HUES48 (cell line): ENCODE data around the gene RTTN.
"Not testable (repeated sequence)": the region's sequence is repeated elsewhere in the genome, so short reads cannot be mapped to it uniquely, and the experiment has no call there.

ENCODE experiments used
- H3K27ac ChIP-seq: one replicate; pipeline ENCODE4 v1.7.0; 2013; ENCODE audit warnings: low read depth, low read length, inconsistent platforms
- H3K27me3 ChIP-seq: 2 replicates; pipeline ENCODE4 v1.6.1; 2013; ENCODE audit warnings: mild to moderate bottlenecking, low read length; ENCODE audit not compliant: control insufficient read depth, insufficient read depth
- H3K36me3 ChIP-seq: 2 replicates; pipeline ENCODE4 v1.6.1; 2013; ENCODE audit warnings: low read length; ENCODE audit not compliant: control insufficient read depth, insufficient read depth
- H3K4me1 ChIP-seq: 2 replicates; pipeline ENCODE4 v1.6.1; 2013; ENCODE audit warnings: mild to moderate bottlenecking, low read length; ENCODE audit not compliant: control insufficient read depth, insufficient read depth
- H3K4me3 ChIP-seq: 2 replicates; pipeline ENCODE4 v1.5.1; 2013; ENCODE audit warnings: mild to moderate bottlenecking, low read depth, low read length
- H3K9ac ChIP-seq: 2 replicates; pipeline ENCODE4 v1.6.1; 2013; ENCODE audit warnings: mild to moderate bottlenecking, low read depth, low read length, moderate library complexity
- H3K9me3 ChIP-seq: 2 replicates; pipeline ENCODE4 v1.6.1; 2013; ENCODE audit warnings: low read length; ENCODE audit not compliant: control insufficient read depth, insufficient read depth

RTTN gene

GRCh38 chr18:69981948-69982347, 223.5 kb downstream of the RTTN start:
- Histone ChIP-seq H3K27me3 (no peaks in the 10 kb centered on the region), H3K4me3 (no peak overlapping the region), H3K36me3 (no peaks in the 10 kb centered on the region), H3K27ac (peak overlapping the region; percentile 48), H3K9ac (no peak overlapping the region; the same call in 1 of the 2 replicates), H3K4me1 (peaks cover 26% of the 10 kb centered on the region), H3K9me3 (no peaks in the 10 kb centered on the region)

GRCh38 chr18:69980982-69981804, 224.3 kb downstream of the RTTN start:
- H3K27me3 ChIP-seq, result no peaks in the 10 kb centered on the region
- H3K9ac ChIP-seq, result no peak overlapping the region
- H3K4me1 ChIP-seq, result peaks cover 26% of the 10 kb centered on the region
- H3K9me3 ChIP-seq, result 0 out of 2 replicates have a peak, but pooled peaks cover 5% of the 10 kb centered on the region
- H3K36me3 ChIP-seq, result no peaks in the 10 kb centered on the region
- H3K27ac ChIP-seq, result no peak overlapping the region
- H3K4me3 ChIP-seq, result no peak overlapping the region

GRCh38 chr18:69980509-69980908, 225.0 kb downstream of the RTTN start:
- Histone ChIP-seq H3K9ac (no peak overlapping the region), H3K27ac (no peak overlapping the region), H3K27me3 (no peaks in the 10 kb centered on the region), H3K36me3 (no peaks in the 10 kb centered on the region), H3K9me3 (0 out of 2 replicates have a peak, but pooled peaks cover 6% of the 10 kb centered on the region), H3K4me3 (no peak overlapping the region), H3K4me1 (peaks cover 26% of the 10 kb centered on the region)

GRCh38 chr18:69978732-69979715, 226.5 kb downstream of the RTTN start:
- Histone ChIP-seq H3K9me3 (0 out of 2 replicates have a peak, but pooled peaks cover 6% of the 10 kb centered on the region), H3K4me3 (no peak overlapping the region), H3K9ac (no peak overlapping the region), H3K4me1 (peaks cover 26% of the 10 kb centered on the region), H3K27ac (no peak overlapping the region), H3K36me3 (no peaks in the 10 kb centered on the region), H3K27me3 (no peaks in the 10 kb centered on the region)

GRCh38 chr18:69975294-69975693, 230.2 kb downstream of the RTTN start:
- not testable (repeated sequence) for H3K27me3 ChIP-seq, H3K4me1 ChIP-seq, H3K36me3 ChIP-seq, H3K9ac ChIP-seq, H3K27ac ChIP-seq, H3K4me3 ChIP-seq
- H3K9me3 ChIP-seq, result peaks cover 12% of the 10 kb centered on the region; the same call in 1 of the 2 replicates

GRCh38 chr18:69974365-69974764, 231.1 kb downstream of the RTTN start:
- no peak overlapping the region for H3K4me3 ChIP-seq
- no peaks in the 10 kb centered on the region for H3K4me1 ChIP-seq
- H3K36me3 ChIP-seq, result no peaks in the 10 kb centered on the region
- H3K9me3 ChIP-seq, result peaks cover 12% of the 10 kb centered on the region; the same call in 1 of the 2 replicates
- no peak overlapping the region for H3K9ac ChIP-seq
- no peak overlapping the region for H3K27ac ChIP-seq
- H3K27me3 ChIP-seq, result no peaks in the 10 kb centered on the region

DNA sequence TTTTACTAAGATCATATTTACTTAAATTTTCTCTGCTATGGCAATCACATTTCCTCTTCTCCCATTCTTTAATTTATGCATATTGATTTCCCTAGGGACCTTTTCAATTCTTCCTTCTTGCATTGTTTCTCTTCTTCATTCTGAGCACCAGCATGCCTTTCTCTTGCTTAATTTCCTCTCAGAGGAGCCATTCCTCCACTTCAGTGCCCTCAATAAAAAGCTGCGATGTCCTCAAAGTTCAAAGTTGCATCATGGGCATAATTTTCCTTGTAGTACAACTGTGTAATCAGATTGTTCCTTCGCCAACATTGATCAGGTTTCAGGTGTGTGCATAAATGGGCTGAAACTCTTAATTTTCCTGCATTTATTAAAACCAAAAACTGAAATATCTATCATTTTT, 236.0 kb downstream of the RTTN start:
- no peak overlapping the region for H3K27ac ChIP-seq
- no peaks in the 10 kb centered on the region for H3K4me1 ChIP-seq
- H3K9me3 ChIP-seq, result peaks cover 6% of the 10 kb centered on the region; the same call in 1 of the 2 replicates
- no peaks in the 10 kb centered on the region for H3K36me3 ChIP-seq
- no peak overlapping the region for H3K4me3 ChIP-seq
- no peaks in the 10 kb centered on the region for H3K27me3 ChIP-seq
- no peak overlapping the region for H3K9ac ChIP-seq

DNA sequence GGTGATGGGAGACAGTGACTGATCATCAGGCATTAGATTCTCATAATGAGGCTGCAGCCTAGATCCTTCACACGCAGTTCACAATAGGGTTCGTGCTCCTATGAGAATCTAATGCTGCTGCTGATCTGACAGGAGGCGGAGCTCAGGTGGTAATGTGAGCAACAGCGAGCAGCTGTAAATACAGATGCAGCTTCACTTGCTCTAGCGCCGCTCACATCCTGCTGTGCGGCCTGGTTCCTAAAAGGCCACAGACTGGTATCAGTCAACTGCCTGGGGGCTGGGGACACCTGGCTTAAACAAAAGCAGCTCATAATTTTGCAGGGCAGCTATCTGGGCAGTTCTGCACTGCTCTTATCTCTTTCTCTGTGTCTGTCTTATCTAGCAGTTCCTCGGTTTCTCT, 237.4 kb downstream of the RTTN start:
- no peak overlapping the region for H3K27ac ChIP-seq
- H3K4me1 ChIP-seq, result no peaks in the 10 kb centered on the region
- H3K9ac ChIP-seq, result no peak overlapping the region
- no peaks in the 10 kb centered on the region for H3K27me3 ChIP-seq
- H3K9me3 ChIP-seq, result peaks cover 6% of the 10 kb centered on the region; the same call in 1 of the 2 replicates
- H3K4me3 ChIP-seq, result no peak overlapping the region
- H3K36me3 ChIP-seq, result no peaks in the 10 kb centered on the region

GRCh38 chr18:69963196-69963595, 242.3 kb downstream of the RTTN start:
- Histone ChIP-seq H3K9me3 (no peaks in the 10 kb centered on the region), H3K4me3 (no peak overlapping the region), H3K27ac (no peak overlapping the region), H3K36me3 (no peaks in the 10 kb centered on the region), H3K9ac (no peak overlapping the region), H3K4me1 (no peaks in the 10 kb centered on the region), H3K27me3 (no peaks in the 10 kb centered on the region)

GRCh38 chr18:69961718-69962117, 243.8 kb downstream of the RTTN start:
- Histone ChIP-seq H3K4me1 (no peaks in the 10 kb centered on the region), H3K9me3 (no peaks in the 10 kb centered on the region), H3K27me3 (no peaks in the 10 kb centered on the region), H3K27ac (no peak overlapping the region), H3K36me3 (no peaks in the 10 kb centered on the region), H3K9ac (no peak overlapping the region), H3K4me3 (no peak overlapping the region)
